IPS-18a (cell line): Measurements from ENCODE around the gene HEATR3.

Experiments used
- H3K27ac ChIP-seq: one replicate; pipeline ENCODE4 v1.5.1; 2013; ENCODE audit warnings: low read length
- H3K27me3 ChIP-seq: one replicate; pipeline ENCODE4 v1.6.1; 2013; ENCODE audit warnings: mild to moderate bottlenecking, low read length; ENCODE audit not compliant: control insufficient read depth, insufficient read depth
- H3K36me3 ChIP-seq: one replicate; pipeline ENCODE4 v1.6.1; 2013; ENCODE audit warnings: low read depth, low read length; ENCODE audit not compliant: control insufficient read depth
- H3K4me1 ChIP-seq: one replicate; pipeline ENCODE4 v1.6.1; 2013; ENCODE audit warnings: low read depth, low read length; ENCODE audit not compliant: control insufficient read depth
- H3K4me3 ChIP-seq: one replicate; pipeline ENCODE4 v1.5.1; 2013; ENCODE audit warnings: low read length
- H3K9ac ChIP-seq: one replicate; pipeline ENCODE4 v1.6.1; 2013; ENCODE audit warnings: mild to moderate bottlenecking, low read length, moderate library complexity
- H3K9me3 ChIP-seq: one replicate; pipeline ENCODE4 v1.6.1; 2013; ENCODE audit warnings: low read depth, low read length; ENCODE audit not compliant: control insufficient read depth

Gene HEATR3

GRCh38 chr16:50079397-50080140 is 13.8 kb downstream of the HEATR3 start:
- H3K4me3 ChIP-seq: no peak overlapping the region
- H3K36me3 ChIP-seq: peaks cover 32% of the 10 kb centered on the region
- no peak overlapping the region for H3K27ac ChIP-seq
- no peaks in the 10 kb centered on the region for H3K4me1 ChIP-seq
- no peaks in the 10 kb centered on the region for H3K9me3 ChIP-seq
- no peak overlapping the region for H3K9ac ChIP-seq
- H3K27me3 ChIP-seq: no peaks in the 10 kb centered on the region

- Histone ChIP-seq H3K4me3 (no peak overlapping the region), H3K9ac (no peak overlapping the region), H3K9me3 (no peaks in the 10 kb centered on the region), H3K27ac (no peak overlapping the region), H3K27me3 (no peaks in the 10 kb centered on the region), H3K4me1 (no peaks in the 10 kb centered on the region), H3K36me3 (peaks cover 45% of the 10 kb centered on the region)
Observed at GRCh38 chr16:50081428-50082018, 15.8 kb downstream of the HEATR3 start.

GRCh38 chr16:50083996-50084395 is 18.2 kb downstream of the HEATR3 start:
- peaks cover 49% of the 10 kb centered on the region for H3K36me3 ChIP-seq
- no peak overlapping the region for H3K4me3 ChIP-seq
- no peaks in the 10 kb centered on the region for H3K9me3 ChIP-seq
- H3K9ac ChIP-seq: no peak overlapping the region
- H3K4me1 ChIP-seq: no peaks in the 10 kb centered on the region
- H3K27me3 ChIP-seq: no peaks in the 10 kb centered on the region
- H3K27ac ChIP-seq: no peak overlapping the region

- no peak overlapping the region for H3K9ac ChIP-seq
- H3K27me3 ChIP-seq: no peaks in the 10 kb centered on the region
- no peaks in the 10 kb centered on the region for H3K4me1 ChIP-seq
- H3K27ac ChIP-seq: no peak overlapping the region
- H3K4me3 ChIP-seq: no peak overlapping the region
- H3K9me3 ChIP-seq: no peaks in the 10 kb centered on the region
- peaks cover 48% of the 10 kb centered on the region for H3K36me3 ChIP-seq
Observed at GRCh38 chr16:50086176-50086575, 20.4 kb downstream of the HEATR3 start.

- Histone ChIP-seq H3K4me3 (no peak overlapping the region), H3K27ac (no peak overlapping the region), H3K36me3 (peaks cover 48% of the 10 kb centered on the region), H3K27me3 (no peaks in the 10 kb centered on the region), H3K9ac (no peak overlapping the region), H3K4me1 (no peaks in the 10 kb centered on the region), H3K9me3 (no peaks in the 10 kb centered on the region)
Observed at GRCh38 chr16:50088302-50088701, 22.5 kb downstream of the HEATR3 start.

GRCh38 chr16:50092891-50093290 is 27.1 kb downstream of the HEATR3 start:
- Histone ChIP-seq H3K9me3 (no peaks in the 10 kb centered on the region), H3K27ac (no peak overlapping the region), H3K36me3 (peaks cover 16% of the 10 kb centered on the region), H3K27me3 (no peaks in the 10 kb centered on the region), H3K9ac (no peak overlapping the region), H3K4me1 (no peaks in the 10 kb centered on the region), H3K4me3 (no peak overlapping the region)

GRCh38 chr16:50093607-50094539 is 28.1 kb downstream of the HEATR3 start:
- peaks cover 13% of the 10 kb centered on the region for H3K36me3 ChIP-seq

GRCh38 chr16:50096791-50097190 is 31.0 kb downstream of the HEATR3 start:
- H3K27me3 ChIP-seq: no peaks in the 10 kb centered on the region
- H3K9me3 ChIP-seq: no peaks in the 10 kb centered on the region
- no peaks in the 10 kb centered on the region for H3K4me1 ChIP-seq
- peaks cover 23% of the 10 kb centered on the region for H3K36me3 ChIP-seq
- H3K27ac ChIP-seq: no peak overlapping the region
- no peak overlapping the region for H3K9ac ChIP-seq
- no peak overlapping the region for H3K4me3 ChIP-seq

More at GRCh38 chr16:50093607-50094539, 28.1 kb downstream of the HEATR3 start:
- H3K9me3 ChIP-seq: no peaks in the 10 kb centered on the region
- no peak overlapping the region for H3K4me3 ChIP-seq
- no peak overlapping the region for H3K27ac ChIP-seq
- no peaks in the 10 kb centered on the region for H3K27me3 ChIP-seq
- no peak overlapping the region for H3K9ac ChIP-seq
- H3K4me1 ChIP-seq: no peaks in the 10 kb centered on the region

- Histone ChIP-seq H3K9me3 (no peaks in the 10 kb centered on the region), H3K36me3 (peaks cover 52% of the 10 kb centered on the region), H3K27me3 (no peaks in the 10 kb centered on the region), H3K4me1 (no peaks in the 10 kb centered on the region), H3K27ac (no peak overlapping the region), H3K9ac (no peak overlapping the region), H3K4me3 (no peak overlapping the region)
Observed at GRCh38 chr16:50099957-50100648, 34.3 kb downstream of the HEATR3 start.

GRCh38 chr16:50102051-50102746 is 36.4 kb downstream of the HEATR3 start:
- H3K9me3 ChIP-seq: no peaks in the 10 kb centered on the region
- H3K27me3 ChIP-seq: no peaks in the 10 kb centered on the region
- peaks cover 58% of the 10 kb centered on the region for H3K36me3 ChIP-seq
- no peak overlapping the region for H3K4me3 ChIP-seq
- H3K27ac ChIP-seq: no peak overlapping the region
- H3K9ac ChIP-seq: no peak overlapping the region
- H3K4me1 ChIP-seq: no peaks in the 10 kb centered on the region
